Neural cell (in vitro differentiated cells): ENCODE results near the gene HIBCH. TPM values are rescaled to one million over a fixed set of nuclear protein-coding genes. Genes with fewer than 3 reads are reported as not detected.

Source experiments
- H2AFZ ChIP-seq: fragments of 200-600, 300-800 bp; sonication (generic), shearing (Covaris generic); 2 replicates; pipeline ENCODE4 v1.6.0; 2014; ENCODE audit warnings: low read depth, mild to moderate bottlenecking, antibody characterized with exemption, low read length, moderate library complexity
- H3F3A ChIP-seq: fragments of 200-600 bp; shearing (Covaris generic); 2 replicates; pipeline ENCODE4 v1.6.1; 2016; ENCODE audit warnings: mild to moderate bottlenecking, moderate library complexity, mixed read lengths, antibody characterized with exemption, low read length; ENCODE audit not compliant: insufficient read depth, poor library complexity, severe bottlenecking
- H3K27ac ChIP-seq: fragments of 200-600, 300-800 bp; sonication (generic), shearing (Covaris generic); 2 replicates; pipeline ENCODE4 v1.5.1; 2014; ENCODE audit warnings: mild to moderate bottlenecking, low read length, moderate library complexity
- H3K27me3 ChIP-seq: fragments of 300-800, 200-600 bp; sonication (generic), shearing (Covaris generic); 2 replicates; pipeline ENCODE4 v1.6.0; 2014; ENCODE audit warnings: mild to moderate bottlenecking, low read depth, low read length, moderate library complexity; ENCODE audit not compliant: insufficient read depth
- H3K36me3 ChIP-seq: fragments of 300-800, 200-600 bp; sonication (generic), shearing (Covaris generic); 2 replicates; pipeline ENCODE4 v1.5.1; 2014; ENCODE audit warnings: mild to moderate bottlenecking, antibody characterized with exemption, low read length, moderate library complexity; ENCODE audit not compliant: insufficient read depth
- H3K4me2 ChIP-seq: fragments of 300-800, 200-600 bp; sonication (generic), shearing (Covaris generic); 2 replicates; pipeline ENCODE4 v1.6.0; 2014; ENCODE audit warnings: mild to moderate bottlenecking, low read length
- H3K4me3 ChIP-seq: fragments of 300-800, 200-600 bp; sonication (generic), shearing (Covaris generic); 2 replicates; pipeline ENCODE4 v1.5.1; 2014; ENCODE audit warnings: mild to moderate bottlenecking, low read length, moderate library complexity
- H3K79me2 ChIP-seq: fragments of 200-600 bp; shearing (Covaris generic); replicated peaks from 2 replicates; pipeline ENCODE4 v1.6.0; 2014; ENCODE audit warnings: mild to moderate bottlenecking, low read length, moderate library complexity; ENCODE audit not compliant: insufficient read depth
- H3K9ac ChIP-seq: fragments of 300-800, 200-600 bp; sonication (generic), shearing (Covaris generic); 2 replicates; pipeline ENCODE4 v1.6.1; 2016; ENCODE audit warnings: mild to moderate bottlenecking, low read length, mixed read lengths
- H3K9me2 ChIP-seq: fragments of 200-600 bp; shearing (Covaris generic); 2 replicates; pipeline ENCODE4 v1.6.1; 2016; ENCODE audit warnings: mild to moderate bottlenecking, low read length, mixed read lengths; ENCODE audit not compliant: insufficient read depth
- H3K9me3 ChIP-seq: fragments of 200-600, 300-800 bp; sonication (generic), shearing (Covaris generic); 2 replicates; pipeline ENCODE4 v1.6.1; 2016; ENCODE audit warnings: mild to moderate bottlenecking, mixed run types, low read length, moderate library complexity, mixed read lengths
- H4K20me1 ChIP-seq: fragments of 200-600 bp; shearing (Covaris generic); 2 replicates; pipeline ENCODE4 v1.6.1; 2016; ENCODE audit warnings: mild to moderate bottlenecking, mixed run types; ENCODE audit not compliant: insufficient read depth
- EZH2 ChIP-seq: fragments of 200-600, 300-800 bp; shearing (Covaris generic), sonication (generic); IDR thresholded peaks from 2 replicates; pipeline ENCODE4 v1.6.1; 2014; ENCODE audit warnings: antibody characterized with exemption, low read length, borderline replicate concordance, mild to moderate bottlenecking; ENCODE audit not compliant: insufficient read depth, poor library complexity, severe bottlenecking
- MXI1 ChIP-seq: fragments of 450-650 bp; conservative IDR thresholded peaks from 2 replicates; pipeline ENCODE4 v1.6.1; 2014; ENCODE audit warnings: antibody characterized with exemption, mild to moderate bottlenecking; ENCODE audit not compliant: poor library complexity, severe bottlenecking
- RAD21 ChIP-seq: fragments of 450-650 bp; conservative IDR thresholded peaks from 2 replicates; pipeline ENCODE4 v1.6.1; 2014; ENCODE audit warnings: antibody characterized with exemption, mild to moderate bottlenecking, moderate library complexity
- SMC3 ChIP-seq: fragments of 450-650 bp; conservative IDR thresholded peaks from 2 replicates; pipeline ENCODE4 v1.6.1; 2014; ENCODE audit warnings: antibody characterized with exemption, mild to moderate bottlenecking, moderate library complexity; ENCODE audit not compliant: poor library complexity
- TAF1 ChIP-seq: IDR thresholded peaks from 2 replicates; pipeline ENCODE4 v1.6.1; 2012; ENCODE audit warnings: low read depth
- polyA plus RNA-seq: library from polyadenylated mRNA; depleted of rRNA; stranded (reverse); fragments of >200 nt; gene quantifications from 2 replicates; pipeline ENCODE4 v1.2.3, GENCODE V29; 2014
- TF ChIP-seq, protein P1 (sequence below): IDR thresholded peaks from 2 replicates; pipeline ENCODE4 v1.6.1; 2012; ENCODE audit warnings: borderline replicate concordance
- TF ChIP-seq, protein P2 (sequence below): fragments of 450-650 bp; IDR thresholded peaks from 2 replicates; pipeline ENCODE4 v1.5.1; 2014; ENCODE audit warnings: antibody characterized with exemption, mild to moderate bottlenecking, moderate library complexity; ENCODE audit not compliant: poor library complexity, severe bottlenecking

The HIBCH gene
- polyA plus RNA-seq, 1 donor from 2014 or later = 17.8 TPM

DNA sequence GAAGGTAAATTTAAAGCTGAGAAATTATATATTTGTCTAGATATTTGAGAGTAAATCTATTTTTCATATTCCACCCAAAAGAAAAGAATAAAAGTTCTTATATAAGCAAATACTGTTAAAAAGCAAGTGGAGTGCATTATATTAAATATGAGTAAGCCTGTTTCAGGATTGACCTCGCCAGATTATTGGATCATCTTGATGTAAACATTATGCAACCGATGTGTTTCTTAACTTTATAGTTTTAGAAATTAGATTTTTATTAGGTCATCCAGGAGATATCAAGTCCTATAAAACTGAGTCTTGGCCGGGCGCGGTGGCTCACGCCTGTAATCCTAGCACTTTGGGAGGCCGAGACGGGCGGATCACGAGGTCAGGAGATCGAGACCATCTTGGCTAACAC lies 156.8 kb downstream of the HIBCH start:
- Histone ChIP-seq H3K9ac (no peak overlapping the region), H3K27me3 (no peaks in the 10 kb centered on the region), H3K9me2 (no peaks in the 10 kb centered on the region), H3K27ac (no peak overlapping the region), H4K20me1 (no peaks in the 10 kb centered on the region), H2AFZ (no peak overlapping the region), H3K79me2 (no peaks in the 10 kb centered on the region), H3K9me3 (no peaks in the 10 kb centered on the region), H3K4me2 (no peak overlapping the region), H3K36me3 (no peaks in the 10 kb centered on the region), H3F3A (no peaks in the 10 kb centered on the region), H3K4me3 (no peak overlapping the region)
- TF ChIP-seq, protein P1, sequence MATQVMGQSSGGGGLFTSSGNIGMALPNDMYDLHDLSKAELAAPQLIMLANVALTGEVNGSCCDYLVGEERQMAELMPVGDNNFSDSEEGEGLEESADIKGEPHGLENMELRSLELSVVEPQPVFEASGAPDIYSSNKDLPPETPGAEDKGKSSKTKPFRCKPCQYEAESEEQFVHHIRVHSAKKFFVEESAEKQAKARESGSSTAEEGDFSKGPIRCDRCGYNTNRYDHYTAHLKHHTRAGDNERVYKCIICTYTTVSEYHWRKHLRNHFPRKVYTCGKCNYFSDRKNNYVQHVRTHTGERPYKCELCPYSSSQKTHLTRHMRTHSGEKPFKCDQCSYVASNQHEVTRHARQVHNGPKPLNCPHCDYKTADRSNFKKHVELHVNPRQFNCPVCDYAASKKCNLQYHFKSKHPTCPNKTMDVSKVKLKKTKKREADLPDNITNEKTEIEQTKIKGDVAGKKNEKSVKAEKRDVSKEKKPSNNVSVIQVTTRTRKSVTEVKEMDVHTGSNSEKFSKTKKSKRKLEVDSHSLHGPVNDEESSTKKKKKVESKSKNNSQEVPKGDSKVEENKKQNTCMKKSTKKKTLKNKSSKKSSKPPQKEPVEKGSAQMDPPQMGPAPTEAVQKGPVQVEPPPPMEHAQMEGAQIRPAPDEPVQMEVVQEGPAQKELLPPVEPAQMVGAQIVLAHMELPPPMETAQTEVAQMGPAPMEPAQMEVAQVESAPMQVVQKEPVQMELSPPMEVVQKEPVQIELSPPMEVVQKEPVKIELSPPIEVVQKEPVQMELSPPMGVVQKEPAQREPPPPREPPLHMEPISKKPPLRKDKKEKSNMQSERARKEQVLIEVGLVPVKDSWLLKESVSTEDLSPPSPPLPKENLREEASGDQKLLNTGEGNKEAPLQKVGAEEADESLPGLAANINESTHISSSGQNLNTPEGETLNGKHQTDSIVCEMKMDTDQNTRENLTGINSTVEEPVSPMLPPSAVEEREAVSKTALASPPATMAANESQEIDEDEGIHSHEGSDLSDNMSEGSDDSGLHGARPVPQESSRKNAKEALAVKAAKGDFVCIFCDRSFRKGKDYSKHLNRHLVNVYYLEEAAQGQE = no peak
- no peak for TF ChIP-seq TAF1
- TF ChIP-seq RAD21 = no peak
- TF ChIP-seq, protein P2, sequence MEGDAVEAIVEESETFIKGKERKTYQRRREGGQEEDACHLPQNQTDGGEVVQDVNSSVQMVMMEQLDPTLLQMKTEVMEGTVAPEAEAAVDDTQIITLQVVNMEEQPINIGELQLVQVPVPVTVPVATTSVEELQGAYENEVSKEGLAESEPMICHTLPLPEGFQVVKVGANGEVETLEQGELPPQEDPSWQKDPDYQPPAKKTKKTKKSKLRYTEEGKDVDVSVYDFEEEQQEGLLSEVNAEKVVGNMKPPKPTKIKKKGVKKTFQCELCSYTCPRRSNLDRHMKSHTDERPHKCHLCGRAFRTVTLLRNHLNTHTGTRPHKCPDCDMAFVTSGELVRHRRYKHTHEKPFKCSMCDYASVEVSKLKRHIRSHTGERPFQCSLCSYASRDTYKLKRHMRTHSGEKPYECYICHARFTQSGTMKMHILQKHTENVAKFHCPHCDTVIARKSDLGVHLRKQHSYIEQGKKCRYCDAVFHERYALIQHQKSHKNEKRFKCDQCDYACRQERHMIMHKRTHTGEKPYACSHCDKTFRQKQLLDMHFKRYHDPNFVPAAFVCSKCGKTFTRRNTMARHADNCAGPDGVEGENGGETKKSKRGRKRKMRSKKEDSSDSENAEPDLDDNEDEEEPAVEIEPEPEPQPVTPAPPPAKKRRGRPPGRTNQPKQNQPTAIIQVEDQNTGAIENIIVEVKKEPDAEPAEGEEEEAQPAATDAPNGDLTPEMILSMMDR = no peak

DNA sequence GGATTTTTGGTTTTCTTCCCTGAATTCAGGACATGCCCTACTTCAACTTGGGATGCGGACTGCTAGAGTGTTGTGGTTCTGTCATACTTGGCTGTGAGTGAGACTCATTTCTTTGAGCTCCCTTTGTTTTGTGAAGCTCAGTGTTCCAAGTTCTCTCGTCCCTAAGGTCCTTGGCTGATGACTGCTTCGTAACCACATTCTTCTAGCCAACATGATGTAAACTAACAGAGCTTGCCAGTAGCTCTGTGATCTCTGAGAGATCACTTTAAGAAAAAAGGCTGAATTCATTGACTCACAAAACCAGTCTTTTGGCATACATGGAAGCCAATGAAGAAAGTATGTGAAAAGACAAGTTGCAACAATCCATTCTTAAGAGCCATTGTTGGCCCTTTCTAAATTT lies 160.2 kb downstream of the HIBCH start:
- Histone ChIP-seq H3K9ac (no peak overlapping the region), H3K4me3 (no peak overlapping the region), H4K20me1 (no peaks in the 10 kb centered on the region), H3K27ac (no peak overlapping the region), H3K36me3 (no peaks in the 10 kb centered on the region), H2AFZ (no peak overlapping the region), H3K79me2 (no peaks in the 10 kb centered on the region), H3F3A (no peaks in the 10 kb centered on the region), H3K4me2 (no peak overlapping the region), H3K27me3 (no peaks in the 10 kb centered on the region), H3K9me2 (no peaks in the 10 kb centered on the region), H3K9me3 (no peaks in the 10 kb centered on the region)
- TF ChIP-seq MXI1 (no peak), TAF1 (no peak), SMC3 (no peak), EZH2 (no peak)
- TF ChIP-seq, protein P2 = no peak
- TF ChIP-seq, protein P1 = no peak
